Small intestine (tissue), 7 donors: ENCODE measurements around the gene TIMP3. TPM values are rescaled to one million over a fixed set of nuclear protein-coding genes. Genes with fewer than 3 reads are reported as not detected.
A peak's percentile ranks its signal among the peaks of the same experiment; 100 is the strongest.

Experiments
- DNase-seq, 2 donors: peaks; one replicate each; pipeline versions ENCODE4 v3.0.0 to v3.0.0-alpha.2; 2013
- FAIRE-seq: peaks from 2 replicates; lab custom pipeline; 2012; peaks lifted over from hg19 to GRCh38; lab: Jason Lieb, UNC
- H3K27ac ChIP-seq, 3 donors: one replicate each; pipeline ENCODE4 v1.5.1; 2013; ENCODE audit warnings: low read length in 2 of 3, mild to moderate bottlenecking in 2 of 3, control low read depth in 1 of 3, inconsistent platforms in 1 of 3, low read depth in 1 of 3, moderate library complexity in 1 of 3
- H3K27me3 ChIP-seq, 3 donors: one replicate each; pipeline ENCODE4 v1.6.1; 2013; ENCODE audit warnings: low read length in 3 of 3, inconsistent platforms in 1 of 3; ENCODE audit not compliant: control insufficient read depth in 3 of 3, insufficient read depth in 3 of 3
- H3K36me3 ChIP-seq, 3 donors: one replicate each; pipeline ENCODE4 v1.6.1; 2013; ENCODE audit warnings: low read length in 3 of 3, inconsistent platforms in 1 of 3, low read depth in 1 of 3, mild to moderate bottlenecking in 1 of 3, moderate library complexity in 1 of 3; ENCODE audit not compliant: control insufficient read depth in 3 of 3, insufficient read depth in 2 of 3
- H3K4me1 ChIP-seq, 3 donors: one replicate each; pipeline ENCODE4 v1.6.1; 2013; ENCODE audit warnings: low read length in 2 of 3, inconsistent platforms in 1 of 3, low read depth in 1 of 3, mild to moderate bottlenecking in 1 of 3, moderate library complexity in 1 of 3; ENCODE audit not compliant: control insufficient read depth in 3 of 3, insufficient read depth in 2 of 3
- H3K4me3 ChIP-seq, 3 donors: one replicate each; pipeline ENCODE4 v1.5.1; 2013; ENCODE audit warnings: low read length in 3 of 3, control low read depth in 1 of 3, inconsistent platforms in 1 of 3, low read depth in 1 of 3, mild to moderate bottlenecking in 1 of 3, moderate library complexity in 1 of 3
- H3K9me3 ChIP-seq, 2 donors: one replicate each; pipeline ENCODE4 v1.6.1; 2013; ENCODE audit warnings: low read depth in 1 of 2, low read length in 1 of 2; ENCODE audit not compliant: control insufficient read depth in 2 of 2, insufficient read depth in 1 of 2
- WGBS, 3 donors: extraction: QIAGEN DNeasy Blood & Tissue Kit; methylation state at CpG; one replicate each; pipeline ENCODE4 v1.1.7; 2013; 5-methylcytosine and 5-hydroxymethylcytosine counted together
- polyA plus RNA-seq, 4 donors: library from polyadenylated mRNA; stranded (reverse) in 3 of 4; unstranded in 1 of 4; fragments of 200-250 nt in 3 of 4; fragments of 120-200 nt in 1 of 4; gene quantifications; one replicate each; pipeline versions ENCODE4 v1.2.1 to v1.2.3, GENCODE V29; 2013
- donor health status: healthy with polysubstance abuse.
- donor health status: control.
- donor health status: control.
- donor health status: Bipolar disorder and iron deficiency.
- donor health status: healthy.

The TIMP3 gene
- polyA plus RNA-seq, 4 donors: 1.8 to 118 (median 14.9) TPM

GRCh38 chr22:32836280-32837123, 35.0 kb downstream of the TIMP3 start:
- 47 to 65% (median 58%) methylated on average over 7 of the region's 7 CpGs for WGBS, 3 donors
- H3K4me3 ChIP-seq: no peak overlapping the region
- H3K36me3 ChIP-seq: peaks cover 0 to 3% (median 0%) of the 10 kb centered on the region in 3 donors
- H3K27ac ChIP-seq: no peak overlapping the region
- DNase-seq: peak; percentile 24 to 37
- FAIRE-seq: no peak
- no peaks in the 10 kb centered on the region for H3K27me3 ChIP-seq
- no peaks in the 10 kb centered on the region for H3K9me3 ChIP-seq
- H3K4me1 ChIP-seq: no peaks in the 10 kb centered on the region

- H3K27me3 ChIP-seq: no peaks in the 10 kb centered on the region
- H3K4me1 ChIP-seq: no peaks in the 10 kb centered on the region
- no peaks in the 10 kb centered on the region for H3K9me3 ChIP-seq
- WGBS, 3 donors: 81 to 86% (median 86%) methylated on average over 9 of the region's 9 CpGs
- DNase-seq: no peak
- H3K27ac ChIP-seq: no peak overlapping the region
- no peak overlapping the region for H3K4me3 ChIP-seq
- peaks cover 0 to 3% (median 0%) of the 10 kb centered on the region in 3 donors for H3K36me3 ChIP-seq
- FAIRE-seq: no peak
Observed at GRCh38 chr22:32837142-32837541, 35.6 kb downstream of the TIMP3 start.

- 81 to 86% (median 85%) methylated on average over 4 of the region's 4 CpGs for WGBS, 3 donors
- Histone ChIP-seq H3K4me1 (no peaks in the 10 kb centered on the region), H3K36me3 (peaks cover 0 to 3% (median 0%) of the 10 kb centered on the region in 3 donors), H3K9me3 (no peaks in the 10 kb centered on the region), H3K4me3 (no peak overlapping the region), H3K27me3 (no peaks in the 10 kb centered on the region), H3K27ac (no peak overlapping the region)
- FAIRE-seq: no peak
- no peak for DNase-seq
Observed at GRCh38 chr22:32837803-32838202, 36.3 kb downstream of the TIMP3 start.

GRCh38 chr22:32839831-32840584, 38.5 kb downstream of the TIMP3 start:
- Histone ChIP-seq H3K4me1 (no peaks in the 10 kb centered on the region), H3K27me3 (no peaks in the 10 kb centered on the region), H3K4me3 (no peak overlapping the region), H3K36me3 (no peaks in the 10 kb centered on the region), H3K27ac (peak overlapping the region in 1 of 3 donors; percentile 20), H3K9me3 (no peaks in the 10 kb centered on the region)
- FAIRE-seq (no peak), DNase-seq (no peak)
- WGBS, 3 donors: 59 to 77% (median 75%) methylated on average over 14 of the region's 14 CpGs

GRCh38 chr22:32841175-32841574, 39.7 kb downstream of the TIMP3 start:
- DNase-seq (no peak), FAIRE-seq (no peak)
- Histone ChIP-seq H3K9me3 (no peaks in the 10 kb centered on the region), H3K27me3 (no peaks in the 10 kb centered on the region), H3K4me3 (no peak overlapping the region), H3K4me1 (no peaks in the 10 kb centered on the region), H3K27ac (no peak overlapping the region), H3K36me3 (no peaks in the 10 kb centered on the region)
- 66 to 76% (median 68%) methylated on average over 6 of the region's 6 CpGs for WGBS, 3 donors

- FAIRE-seq (no peak), DNase-seq (no peak)
- Histone ChIP-seq H3K27ac (no peak overlapping the region), H3K9me3 (no peaks in the 10 kb centered on the region), H3K4me3 (no peak overlapping the region), H3K36me3 (no peaks in the 10 kb centered on the region), H3K4me1 (no peaks in the 10 kb centered on the region), H3K27me3 (no peaks in the 10 kb centered on the region)
- WGBS, 3 donors: 27 to 60% (median 43%) methylated on average over 4 of the region's 4 CpGs
Observed at GRCh38 chr22:32842486-32842885, 41.0 kb downstream of the TIMP3 start.

GRCh38 chr22:32843300-32843699, 41.8 kb downstream of the TIMP3 start:
- Histone ChIP-seq H3K4me3 (no peak overlapping the region), H3K27ac (no peak overlapping the region), H3K36me3 (no peaks in the 10 kb centered on the region), H3K4me1 (no peaks in the 10 kb centered on the region), H3K9me3 (no peaks in the 10 kb centered on the region), H3K27me3 (no peaks in the 10 kb centered on the region)
- WGBS, 3 donors: 71 to 92% (median 91%) methylated on average over 8 of the region's 8 CpGs
- FAIRE-seq: no peak
- no peak for DNase-seq

- DNase-seq (no peak), FAIRE-seq (no peak)
- Histone ChIP-seq H3K9me3 (no peaks in the 10 kb centered on the region), H3K27me3 (no peaks in the 10 kb centered on the region), H3K4me3 (no peak overlapping the region), H3K27ac (no peak overlapping the region), H3K36me3 (peaks cover 0 to under 1% (median 0%) of the 10 kb centered on the region in 3 donors), H3K4me1 (no peaks in the 10 kb centered on the region)
- 74 to 92% (median 81%) methylated on average over 1 of the region's 1 CpG for WGBS, 3 donors
Observed at GRCh38 chr22:32844251-32844650, 42.7 kb downstream of the TIMP3 start.
